ENCODE measurements around the gene BSCL2.
"Not testable (repeated sequence)": the region's sequence is repeated elsewhere in the genome, so short reads cannot be mapped to it uniquely, and the experiment has no call there.

BSCL2 gene

GRCh38 chr11:62654297-62654696, 52.9 kb downstream of the BSCL2 start:
- no peak for TF ChIP-seq ISL1 (CRISPR knock-in tag; IDR thresholded peaks at IDR 0.05)
- no peak for TF ChIP-seq ESRRG (CRISPR knock-in tag; IDR thresholded peaks at IDR 0.05)
- no peak for TF ChIP-seq RARB (CRISPR knock-in tag; IDR thresholded peaks at IDR 0.05)
- TF ChIP-seq TCF4 (CRISPR knock-in tag; IDR thresholded peaks at IDR 0.05; ENCODE audit: borderline replicate concordance), result no peak
- TF ChIP-seq CREB5 (CRISPR knock-in tag; IDR thresholded peaks at IDR 0.05; ENCODE audit: low read depth), result no peak
- TF ChIP-seq POU6F1 (CRISPR knock-in tag; IDR thresholded peaks at IDR 0.05; ENCODE audit: borderline replicate concordance, low read depth), result no peak
- no peak for TF ChIP-seq GLIS3 (CRISPR knock-in tag; IDR thresholded peaks at IDR 0.05)
- no peak for TF ChIP-seq OSR1 (CRISPR knock-in tag; IDR thresholded peaks at IDR 0.05)
- TF ChIP-seq ARNTL (CRISPR knock-in tag; IDR thresholded peaks at IDR 0.05; ENCODE audit: borderline replicate concordance, low read depth), result no peak
- TF ChIP-seq SNAI2 (CRISPR knock-in tag; IDR thresholded peaks at IDR 0.05), result no peak
- TF ChIP-seq ZNF8 (CRISPR knock-in tag; IDR thresholded peaks at IDR 0.05), result no peak
- no peak for TF ChIP-seq ZFP30 (CRISPR knock-in tag; IDR thresholded peaks at IDR 0.05)
- TF ChIP-seq TOX (CRISPR knock-in tag; IDR thresholded peaks at IDR 0.05; ENCODE audit: borderline replicate concordance), result no peak
- no peak for TF ChIP-seq ZC3H10 (CRISPR knock-in tag; IDR thresholded peaks at IDR 0.05)
- TF ChIP-seq ZFP3 (CRISPR knock-in tag; IDR thresholded peaks at IDR 0.05), result no peak
- TF ChIP-seq CSDC2 (CRISPR knock-in tag; IDR thresholded peaks at IDR 0.05), result no peak
- TF ChIP-seq PATZ1 (CRISPR knock-in tag; IDR thresholded peaks at IDR 0.05; ENCODE audit: borderline replicate concordance), result no peak
- no peak for TF ChIP-seq PPARA (CRISPR knock-in tag; IDR thresholded peaks at IDR 0.05; ENCODE audit: borderline replicate concordance)
- TF ChIP-seq CSRNP3 (CRISPR knock-in tag; IDR thresholded peaks at IDR 0.05), result no peak
- TF ChIP-seq TSHZ2 (CRISPR knock-in tag; IDR thresholded peaks at IDR 0.05), result no peak
- no peak for ATAC-seq

GRCh38 chr11:62652161-62653006, 54.8 kb downstream of the BSCL2 start:
- TF ChIP-seq TOX (CRISPR knock-in tag; IDR thresholded peaks at IDR 0.05; ENCODE audit: borderline replicate concordance) (no peak), TSHZ2 (CRISPR knock-in tag; IDR thresholded peaks at IDR 0.05) (no peak), BACH2 (CRISPR knock-in tag; IDR thresholded peaks at IDR 0.05; ENCODE audit: borderline replicate concordance) (no peak), ZC3H10 (CRISPR knock-in tag; IDR thresholded peaks at IDR 0.05) (no peak), POU6F1 (CRISPR knock-in tag; IDR thresholded peaks at IDR 0.05; ENCODE audit: borderline replicate concordance, low read depth) (no peak), CSRNP3 (CRISPR knock-in tag; IDR thresholded peaks at IDR 0.05) (no peak), ZFP3 (CRISPR knock-in tag; IDR thresholded peaks at IDR 0.05) (no peak)
- ATAC-seq, result no peak

GRCh38 chr11:62650283-62650682, 56.9 kb downstream of the BSCL2 start:
- not testable (repeated sequence) for ATAC-seq
